ENCODE results near the gene CDKN2C. TPM values are rescaled to one million over a fixed set of nuclear protein-coding genes. Genes with fewer than 3 reads are reported as not detected.
A peak's percentile ranks its signal among the peaks of the same experiment; 100 is the strongest.

Gene CDKN2C
- total and polyA plus RNA-seq, 4 donors, result 17.1 to 20.4 (median 18.4) TPM

GRCh38 chr1:50978144-50978851 is 8.3 kb downstream of the CDKN2C start:
- DNase-seq (ENCODE audit: low read depth in 4 of 6, low spot score in 6 of 6), result peak in 2 of 6 donors; percentile 47 to 61
- Histone ChIP-seq H3K4me3 (ENCODE audit: low read depth, low read length) (peak overlapping the region; percentile 36), H3K4me1 (ENCODE audit: control insufficient read depth, insufficient read depth, low read length) (peaks cover 20% of the 10 kb centered on the region), H3K27ac (ENCODE audit: low read depth, low read length) (no peak overlapping the region), H3K27me3 (ENCODE audit: control insufficient read depth, insufficient read depth, low read length) (peaks cover 67% of the 10 kb centered on the region), H3K36me3 (ENCODE audit: control insufficient read depth, insufficient read depth, low read length) (no peaks in the 10 kb centered on the region), H3K9me3 (ENCODE audit: control insufficient read depth, insufficient read depth, low read length) (no peaks in the 10 kb centered on the region)
- WGBS (ENCODE audit: insufficient coverage), result under 1% methylated on average over 31 of the region's 42 CpGs

- no CpG with 5 or more reads among the region's 10 CpGs for WGBS (ENCODE audit: insufficient coverage)
- peak in 2 of 6 donors; percentile 16 to 23 for DNase-seq (ENCODE audit: low read depth in 4 of 6, low spot score in 6 of 6)
- no peaks in the 10 kb centered on the region for H3K9me3 ChIP-seq (ENCODE audit: control insufficient read depth, insufficient read depth, low read length)
- H3K27me3 ChIP-seq (ENCODE audit: control insufficient read depth, insufficient read depth, low read length), result peaks cover 68% of the 10 kb centered on the region
- no peak overlapping the region for H3K27ac ChIP-seq (ENCODE audit: low read depth, low read length)
- no peak overlapping the region for H3K4me3 ChIP-seq (ENCODE audit: low read depth, low read length)
- no peaks in the 10 kb centered on the region for H3K36me3 ChIP-seq (ENCODE audit: control insufficient read depth, insufficient read depth, low read length)
- peaks cover 20% of the 10 kb centered on the region for H3K4me1 ChIP-seq (ENCODE audit: control insufficient read depth, insufficient read depth, low read length)
These were observed 9.1 kb downstream of the CDKN2C start for GRCh38 chr1:50978852-50979781.

GRCh38 chr1:50979937-50980336 is 9.9 kb downstream of the CDKN2C start:
- no peaks in the 10 kb centered on the region for H3K9me3 ChIP-seq (ENCODE audit: control insufficient read depth, insufficient read depth, low read length)
- peak in 1 of 6 donors; percentile 1 for DNase-seq (ENCODE audit: low read depth in 4 of 6, low spot score in 6 of 6)
- H3K4me3 ChIP-seq (ENCODE audit: low read depth, low read length), result no peak overlapping the region
- no peaks in the 10 kb centered on the region for H3K36me3 ChIP-seq (ENCODE audit: control insufficient read depth, insufficient read depth, low read length)
- no peak overlapping the region for H3K27ac ChIP-seq (ENCODE audit: low read depth, low read length)
- no CpG with 5 or more reads among the region's 1 CpG for WGBS (ENCODE audit: insufficient coverage)
- H3K4me1 ChIP-seq (ENCODE audit: control insufficient read depth, insufficient read depth, low read length), result peaks cover 20% of the 10 kb centered on the region
- peaks cover 68% of the 10 kb centered on the region for H3K27me3 ChIP-seq (ENCODE audit: control insufficient read depth, insufficient read depth, low read length)

GRCh38 chr1:50980505-50980904 is 10.5 kb downstream of the CDKN2C start:
- H3K27me3 ChIP-seq (ENCODE audit: control insufficient read depth, insufficient read depth, low read length), result peaks cover 72% of the 10 kb centered on the region
- no peak overlapping the region for H3K27ac ChIP-seq (ENCODE audit: low read depth, low read length)
- no peaks in the 10 kb centered on the region for H3K9me3 ChIP-seq (ENCODE audit: control insufficient read depth, insufficient read depth, low read length)
- DNase-seq (ENCODE audit: low read depth in 4 of 6, low spot score in 6 of 6), result no peak
- H3K4me3 ChIP-seq (ENCODE audit: low read depth, low read length), result no peak overlapping the region
- no peaks in the 10 kb centered on the region for H3K36me3 ChIP-seq (ENCODE audit: control insufficient read depth, insufficient read depth, low read length)
- H3K4me1 ChIP-seq (ENCODE audit: control insufficient read depth, insufficient read depth, low read length), result peaks cover 20% of the 10 kb centered on the region

GRCh38 chr1:50981741-50982140 is 11.7 kb downstream of the CDKN2C start:
- no peak overlapping the region for H3K27ac ChIP-seq (ENCODE audit: low read depth, low read length)

GRCh38 chr1:50982611-50983010 is 12.6 kb downstream of the CDKN2C start:
- Histone ChIP-seq H3K4me1 (ENCODE audit: control insufficient read depth, insufficient read depth, low read length) (peaks cover 8% of the 10 kb centered on the region), H3K9me3 (ENCODE audit: control insufficient read depth, insufficient read depth, low read length) (no peaks in the 10 kb centered on the region), H3K27me3 (ENCODE audit: control insufficient read depth, insufficient read depth, low read length) (peaks cover 57% of the 10 kb centered on the region), H3K4me3 (ENCODE audit: low read depth, low read length) (no peak overlapping the region), H3K27ac (ENCODE audit: low read depth, low read length) (no peak overlapping the region), H3K36me3 (ENCODE audit: control insufficient read depth, insufficient read depth, low read length) (no peaks in the 10 kb centered on the region)
- no CpG with 5 or more reads among the region's 3 CpGs for WGBS (ENCODE audit: insufficient coverage)
- no peak for DNase-seq (ENCODE audit: low read depth in 4 of 6, low spot score in 6 of 6)

More at GRCh38 chr1:50981741-50982140, 11.7 kb downstream of the CDKN2C start:
- DNase-seq (ENCODE audit: low read depth in 4 of 6, low spot score in 6 of 6), result no peak
- H3K4me3 ChIP-seq (ENCODE audit: low read depth, low read length), result no peak overlapping the region
- H3K4me1 ChIP-seq (ENCODE audit: control insufficient read depth, insufficient read depth, low read length), result peaks cover 17% of the 10 kb centered on the region
- H3K36me3 ChIP-seq (ENCODE audit: control insufficient read depth, insufficient read depth, low read length), result no peaks in the 10 kb centered on the region
- H3K27me3 ChIP-seq (ENCODE audit: control insufficient read depth, insufficient read depth, low read length), result peaks cover 66% of the 10 kb centered on the region
- 89% methylated on average over 1 of the region's 1 CpG for WGBS (ENCODE audit: insufficient coverage)
- no peaks in the 10 kb centered on the region for H3K9me3 ChIP-seq (ENCODE audit: control insufficient read depth, insufficient read depth, low read length)

GRCh38 chr1:50983219-50983802 is 13.3 kb downstream of the CDKN2C start:
- no peak overlapping the region for H3K27ac ChIP-seq (ENCODE audit: low read depth, low read length)
- DNase-seq (ENCODE audit: low read depth in 4 of 6, low spot score in 6 of 6), result no peak
- no peak overlapping the region for H3K4me3 ChIP-seq (ENCODE audit: low read depth, low read length)
- peaks cover 2% of the 10 kb centered on the region for H3K4me1 ChIP-seq (ENCODE audit: control insufficient read depth, insufficient read depth, low read length)
- peaks cover 51% of the 10 kb centered on the region for H3K27me3 ChIP-seq (ENCODE audit: control insufficient read depth, insufficient read depth, low read length)
- H3K36me3 ChIP-seq (ENCODE audit: control insufficient read depth, insufficient read depth, low read length), result no peaks in the 10 kb centered on the region
- no peaks in the 10 kb centered on the region for H3K9me3 ChIP-seq (ENCODE audit: control insufficient read depth, insufficient read depth, low read length)
- WGBS (ENCODE audit: insufficient coverage), result no CpG with 5 or more reads among the region's 2 CpGs

- no peak for DNase-seq (ENCODE audit: low read depth in 4 of 6, low spot score in 6 of 6)
- no peaks in the 10 kb centered on the region for H3K4me1 ChIP-seq (ENCODE audit: control insufficient read depth, insufficient read depth, low read length)
- H3K4me3 ChIP-seq (ENCODE audit: low read depth, low read length), result no peak overlapping the region
- H3K27me3 ChIP-seq (ENCODE audit: control insufficient read depth, insufficient read depth, low read length), result peaks cover 35% of the 10 kb centered on the region
- no CpG with 5 or more reads among the region's 1 CpG for WGBS (ENCODE audit: insufficient coverage)
- H3K9me3 ChIP-seq (ENCODE audit: control insufficient read depth, insufficient read depth, low read length), result no peaks in the 10 kb centered on the region
- no peaks in the 10 kb centered on the region for H3K36me3 ChIP-seq (ENCODE audit: control insufficient read depth, insufficient read depth, low read length)
- no peak overlapping the region for H3K27ac ChIP-seq (ENCODE audit: low read depth, low read length)
These were observed 15.0 kb downstream of the CDKN2C start for GRCh38 chr1:50985094-50985493.

GRCh38 chr1:50986653-50987052 is 16.6 kb downstream of the CDKN2C start:
- Histone ChIP-seq H3K27me3 (ENCODE audit: control insufficient read depth, insufficient read depth, low read length) (peaks cover 29% of the 10 kb centered on the region), H3K36me3 (ENCODE audit: control insufficient read depth, insufficient read depth, low read length) (no peaks in the 10 kb centered on the region), H3K4me1 (ENCODE audit: control insufficient read depth, insufficient read depth, low read length) (no peaks in the 10 kb centered on the region), H3K27ac (ENCODE audit: low read depth, low read length) (no peak overlapping the region), H3K9me3 (ENCODE audit: control insufficient read depth, insufficient read depth, low read length) (no peaks in the 10 kb centered on the region), H3K4me3 (ENCODE audit: low read depth, low read length) (no peak overlapping the region)
- no CpG with 5 or more reads among the region's 4 CpGs for WGBS (ENCODE audit: insufficient coverage)
- no peak for DNase-seq (ENCODE audit: low read depth in 4 of 6, low spot score in 6 of 6)

All from spinal cord (tissue), 10 donors.